Loucy (cell line): ENCODE data around the gene RNF212B.
"Not testable (repeated sequence)": the region's sequence is repeated elsewhere in the genome, so short reads cannot be mapped to it uniquely, and the experiment has no call there.

ENCODE experiments used
- H2AFZ ChIP-seq: fragments of 200-600 bp; sonication (generic); 2 replicates; pipeline ENCODE4 v1.6.0; 2016; ENCODE audit warnings: antibody characterized with exemption, mild to moderate bottlenecking, low read length, moderate library complexity
- H3F3A ChIP-seq: fragments of 200-600 bp; 2 replicates; pipeline ENCODE4 v1.6.0; 2016; ENCODE audit warnings: antibody characterized with exemption, low read depth, mild to moderate bottlenecking
- H3K27me3 ChIP-seq: fragments of 200-600 bp; sonication (generic); 2 replicates; pipeline ENCODE4 v1.6.1; 2014; ENCODE audit warnings: low read length, mild to moderate bottlenecking; ENCODE audit not compliant: insufficient read depth, poor library complexity, severe bottlenecking
- H3K36me3 ChIP-seq: fragments of 200-600 bp; sonication (generic); 2 replicates; pipeline ENCODE4 v1.6.1; 2016; ENCODE audit warnings: low read length; ENCODE audit not compliant: insufficient read depth
- H3K4me1 ChIP-seq: fragments of 200-600 bp; sonication (generic); 2 replicates; pipeline ENCODE4 v1.5.1; 2014; ENCODE audit warnings: low read length, mild to moderate bottlenecking; ENCODE audit not compliant: insufficient read depth, poor library complexity, severe bottlenecking
- H3K4me2 ChIP-seq: fragments of 200-600 bp; sonication (generic); 2 replicates; pipeline ENCODE4 v1.6.0; 2014; ENCODE audit warnings: antibody characterized with exemption, low read length, low read depth, mild to moderate bottlenecking; ENCODE audit not compliant: poor library complexity, severe bottlenecking
- H3K4me3 ChIP-seq: fragments of 200-600 bp; sonication (generic); 2 replicates; pipeline ENCODE4 v1.5.1; 2014; ENCODE audit warnings: low read length, mild to moderate bottlenecking, mixed read lengths; ENCODE audit not compliant: poor library complexity, severe bottlenecking
- H3K79me2 ChIP-seq: fragments of 200-600 bp; sonication (generic); 2 replicates; pipeline ENCODE4 v1.6.1; 2014; ENCODE audit warnings: low read length; ENCODE audit not compliant: insufficient read depth
- H3K9ac ChIP-seq: fragments of 200-600 bp; sonication (generic); 2 replicates; pipeline ENCODE4 v1.6.0; 2014; ENCODE audit warnings: mild to moderate bottlenecking, low read depth, low read length, moderate library complexity; ENCODE audit not compliant: poor library complexity, severe bottlenecking
- H3K9me2 ChIP-seq: fragments of 200-600 bp; sonication (generic); replicated peaks from 2 replicates; pipeline ENCODE4 v1.6.1; 2016; ENCODE audit warnings: low read depth, low read length, mixed read lengths
- H3K9me3 ChIP-seq: fragments of 200-600 bp; sonication (generic); 2 replicates; pipeline ENCODE4 v1.6.1; 2014; ENCODE audit warnings: mild to moderate bottlenecking, antibody characterized with exemption, low read length, low read depth; ENCODE audit not compliant: insufficient read depth
- H4K20me1 ChIP-seq: fragments of 200-600 bp; sonication (generic); 2 replicates; pipeline ENCODE4 v1.6.0; 2014; ENCODE audit warnings: antibody characterized with exemption, low read length, mild to moderate bottlenecking; ENCODE audit not compliant: insufficient read depth, poor library complexity, severe bottlenecking
- CTCF ChIP-seq: fragments of 200-600 bp; sonication (generic); conservative IDR thresholded peaks from 2 replicates; pipeline ENCODE4 v1.5.1; 2014; ENCODE audit warnings: mild to moderate bottlenecking, antibody characterized with exemption, low read length
- EZH2phosphoT487 ChIP-seq: fragments of 200-600 bp; IDR thresholded peaks from 2 replicates; pipeline ENCODE4 v1.6.1; 2018; ENCODE audit warnings: antibody characterized with exemption, mild to moderate bottlenecking, moderate library complexity, borderline replicate concordance

The RNF212B gene

DNA sequence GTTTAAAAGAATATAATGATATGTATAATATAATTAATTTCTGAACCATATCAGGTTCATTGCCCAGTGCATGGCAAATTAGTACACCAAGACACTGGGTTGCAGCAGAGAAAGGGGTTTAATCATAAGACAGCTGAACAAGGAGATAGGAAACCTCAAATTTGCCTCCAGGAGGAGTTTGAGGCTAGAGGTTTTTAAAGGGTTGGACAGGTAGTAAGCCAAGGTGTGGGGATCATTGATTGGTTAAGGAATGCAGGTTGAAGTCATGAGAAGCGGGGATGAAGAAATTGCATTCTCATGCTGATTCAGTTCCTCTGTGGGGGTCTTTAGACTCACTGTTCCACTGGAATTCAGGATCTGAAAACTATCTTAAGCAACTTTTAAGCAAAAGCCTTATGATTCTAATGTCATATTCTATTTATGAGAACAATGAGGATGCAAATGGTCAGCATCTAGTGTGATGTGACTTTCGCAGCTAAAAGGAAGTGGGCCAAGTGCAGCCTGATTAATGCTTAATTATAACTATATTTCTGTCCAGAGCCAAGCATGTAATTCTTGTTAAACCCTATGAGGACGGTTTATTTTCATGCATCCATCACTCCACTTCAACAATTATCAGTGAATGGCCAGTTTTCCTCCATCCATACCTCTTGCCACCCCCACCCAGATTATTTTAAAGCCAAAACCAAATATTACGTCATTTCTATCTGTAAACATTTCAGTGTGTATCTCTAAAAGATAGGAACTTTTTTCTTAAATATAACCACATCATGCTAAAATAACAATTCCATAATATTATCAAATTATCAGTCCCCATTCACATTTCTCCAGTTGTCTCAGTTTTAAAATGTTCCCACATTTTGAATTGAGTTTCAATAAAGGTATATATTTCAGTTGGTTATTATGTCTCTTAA is 14.9 kb downstream of the RNF212B start:
- H4K20me1 ChIP-seq: no peaks in the 10 kb centered on the region
- no peaks in the 10 kb centered on the region for H3K9me3 ChIP-seq
- no peaks in the 10 kb centered on the region for H3K27me3 ChIP-seq
- H3K4me2 ChIP-seq: no peak overlapping the region
- no peaks in the 10 kb centered on the region for H3K9me2 ChIP-seq
- no peaks in the 10 kb centered on the region for H3K79me2 ChIP-seq
- no peaks in the 10 kb centered on the region for H3K4me1 ChIP-seq
- H3K9ac ChIP-seq: no peak overlapping the region
- no peaks in the 10 kb centered on the region for H3K36me3 ChIP-seq
- TF ChIP-seq CTCF (no peak), EZH2phosphoT487 (no peak)
- H3F3A ChIP-seq: no peaks in the 10 kb centered on the region
- H2AFZ ChIP-seq: no peak overlapping the region
- no peak overlapping the region for H3K4me3 ChIP-seq

DNA sequence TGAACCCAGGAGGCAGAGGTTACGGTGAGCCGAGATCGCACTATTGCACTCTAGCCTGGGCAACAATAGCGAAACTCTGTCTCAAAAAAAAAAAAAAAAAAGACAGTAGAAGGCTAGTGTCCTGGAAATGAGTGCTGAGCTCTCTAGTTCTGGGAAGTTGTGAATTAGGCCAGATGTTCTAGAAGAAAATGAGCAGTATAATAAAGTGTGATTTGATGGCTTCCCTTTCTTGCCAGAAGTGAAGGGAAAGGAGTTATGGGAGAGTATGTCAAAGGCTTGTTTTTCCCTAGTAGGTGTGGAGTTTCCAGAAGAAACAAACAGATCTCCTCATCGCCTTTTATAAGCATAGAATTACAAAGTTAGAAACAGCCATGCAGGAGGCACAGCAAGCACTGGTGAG is 20.5 kb downstream of the RNF212B start:
- no peak overlapping the region for H2AFZ ChIP-seq

GRCh38 chr14:23259426-23259825 is 21.7 kb downstream of the RNF212B start:
- Histone ChIP-seq H3K9me3 (no peaks in the 10 kb centered on the region), H3K9me2 (no peaks in the 10 kb centered on the region), H3K9ac (no peak overlapping the region), H3K27me3 (no peaks in the 10 kb centered on the region), H3K4me2 (no peak overlapping the region), H2AFZ (no peak overlapping the region), H4K20me1 (no peaks in the 10 kb centered on the region), H3K4me3 (no peak overlapping the region), H3F3A (no peaks in the 10 kb centered on the region), H3K4me1 (no peaks in the 10 kb centered on the region), H3K36me3 (no peaks in the 10 kb centered on the region), H3K79me2 (no peaks in the 10 kb centered on the region)
- TF ChIP-seq CTCF: no peak
- no peak for TF ChIP-seq EZH2phosphoT487

More for the DNA sequence above, 20.5 kb downstream of the RNF212B start:
- Histone ChIP-seq H3F3A (no peaks in the 10 kb centered on the region), H3K4me3 (no peak overlapping the region), H3K79me2 (no peaks in the 10 kb centered on the region), H3K9me3 (no peaks in the 10 kb centered on the region), H3K4me1 (no peaks in the 10 kb centered on the region), H3K9ac (no peak overlapping the region), H3K9me2 (no peaks in the 10 kb centered on the region), H3K27me3 (no peaks in the 10 kb centered on the region), H3K4me2 (no peak overlapping the region), H4K20me1 (no peaks in the 10 kb centered on the region), H3K36me3 (no peaks in the 10 kb centered on the region)
- no peak for TF ChIP-seq CTCF
- TF ChIP-seq EZH2phosphoT487: no peak

DNA sequence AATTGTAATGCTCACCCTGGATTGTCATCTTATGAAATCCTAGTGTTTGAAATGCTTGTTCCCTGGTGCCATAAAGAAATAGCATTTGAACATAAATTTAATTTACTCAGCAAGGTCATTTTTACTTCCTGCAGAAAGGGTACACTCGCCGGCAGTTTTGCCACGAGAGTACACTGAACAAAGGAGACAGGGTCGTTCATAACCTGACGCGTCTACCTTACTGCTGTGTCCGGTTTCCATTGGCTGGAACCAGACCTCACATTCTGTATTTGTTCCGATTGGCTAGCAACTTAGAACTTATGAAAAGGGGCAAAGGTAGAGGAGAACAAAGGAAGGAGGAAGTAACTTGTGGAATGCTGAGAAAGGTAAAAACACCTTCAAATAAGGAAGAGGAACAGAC is 23.1 kb downstream of the RNF212B start:
- H2AFZ ChIP-seq, H3K4me3 ChIP-seq, H3K9me3 ChIP-seq, H3K27me3 ChIP-seq, H4K20me1 ChIP-seq, H3K4me2 ChIP-seq, H3K9me2 ChIP-seq, H3F3A ChIP-seq, H3K4me1 ChIP-seq, H3K79me2 ChIP-seq, H3K9ac ChIP-seq, H3K36me3 ChIP-seq: not testable (repeated sequence)
